Suprapubic skin (tissue), 4 donors: ENCODE measurements around the gene UGT1A6.

Source experiments
- CTCF ChIP-seq, 2 donors: fragments of 200-600 bp in 1 of 2; fragments of 450-650 bp in 1 of 2; sonication (generic) in 1 of 2; IDR thresholded peaks; one replicate each; pipeline ENCODE4 v1.5.1; 2016 to 2019; ENCODE audit warnings: antibody characterized with exemption in 2 of 2, mild to moderate bottlenecking in 1 of 2, moderate library complexity in 1 of 2
- EP300 ChIP-seq: sonication (generic); formaldehyde crosslinking; IDR thresholded peaks from one replicate; pipeline ENCODE4 v1.6.1; 2017; ENCODE audit warnings: antibody characterized with exemption
- POLR2A ChIP-seq, 2 donors: fragments of 450-650 bp; IDR thresholded peaks; one replicate each; pipeline ENCODE4 v1.6.1; 2017; ENCODE audit warnings: antibody characterized with exemption in 2 of 2, mild to moderate bottlenecking in 2 of 2, moderate library complexity in 2 of 2
- POLR2AphosphoS5 ChIP-seq, 3 donors: sonication (generic); formaldehyde crosslinking; IDR thresholded peaks; one replicate each; pipeline ENCODE4 v1.6.1; 2017; ENCODE audit warnings: antibody characterized with exemption in 3 of 3

GRCh38 chr2:233740870-233741269, 48.2 kb downstream of the UGT1A6 start:
- TF ChIP-seq POLR2A (IDR thresholded peaks at IDR 0.05) (no peak), CTCF (IDR thresholded peaks at IDR 0.05) (no peak), POLR2AphosphoS5 (IDR thresholded peaks at IDR 0.05) (no peak), EP300 (no peak)
